Breast epithelium (tissue), 3 donors: Measurements from ENCODE around the gene NACC2.

Source experiments
- CTCF ChIP-seq, 3 donors: fragments of 450-650 bp; IDR thresholded peaks; one replicate each; pipeline ENCODE4 v1.5.1; 2016 to 2017; ENCODE audit warnings: antibody characterized with exemption in 3 of 3, mild to moderate bottlenecking in 3 of 3, moderate library complexity in 3 of 3
- POLR2A ChIP-seq: fragments of 450-650 bp; IDR thresholded peaks from one replicate; pipeline ENCODE4 v1.6.1; 2016; ENCODE audit warnings: antibody characterized with exemption, mild to moderate bottlenecking, moderate library complexity
- POLR2AphosphoS5 ChIP-seq, 3 donors: sonication (generic); formaldehyde crosslinking; IDR thresholded peaks; one replicate each; pipeline ENCODE4 v1.6.1; 2017; ENCODE audit warnings: antibody characterized with exemption in 3 of 3

GRCh38 chr9:136116360-136117098 lies 21.4 kb upstream of the NACC2 start:
- TF ChIP-seq CTCF (IDR thresholded peaks at IDR 0.05) (no peak), POLR2AphosphoS5 (IDR thresholded peaks at IDR 0.05) (no peak), POLR2A (no peak)
